Neuron (in vitro differentiated cells): ENCODE results near the gene CLN3.
"Not testable (repeated sequence)": the region's sequence is repeated elsewhere in the genome, so short reads cannot be mapped to it uniquely, and the experiment has no call there.

Experiments
- H2AFZ ChIP-seq: one replicate; pipeline ENCODE4 v1.6.1; 2013; ENCODE audit warnings: low read depth, mild to moderate bottlenecking, inconsistent platforms, low read length, moderate library complexity
- H3K27me3 ChIP-seq: one replicate; pipeline ENCODE4 v1.6.1; 2013; ENCODE audit warnings: low read length; ENCODE audit not compliant: insufficient read depth
- H3K36me3 ChIP-seq: one replicate; pipeline ENCODE4 v1.6.1; 2013; ENCODE audit warnings: low read length; ENCODE audit not compliant: insufficient read depth
- H3K4me1 ChIP-seq: one replicate; pipeline ENCODE4 v1.6.1; 2013; ENCODE audit warnings: low read length; ENCODE audit not compliant: insufficient read depth
- H3K4me3 ChIP-seq: 2 replicates; pipeline ENCODE4 v1.5.1; 2013; ENCODE audit warnings: mild to moderate bottlenecking, low read length, moderate library complexity
- H3K9me3 ChIP-seq: one replicate; pipeline ENCODE4 v1.6.1; 2013; ENCODE audit warnings: low read length

The CLN3 gene

GRCh38 chr16:28446388-28446787 is 45.5 kb downstream of the CLN3 start:
- not testable (repeated sequence) for H3K36me3 ChIP-seq, H3K27me3 ChIP-seq, H2AFZ ChIP-seq, H3K9me3 ChIP-seq, H3K4me3 ChIP-seq, H3K4me1 ChIP-seq

- H3K4me1 ChIP-seq, H3K27me3 ChIP-seq, H3K9me3 ChIP-seq, H2AFZ ChIP-seq, H3K36me3 ChIP-seq, H3K4me3 ChIP-seq: not testable (repeated sequence)
Observed at GRCh38 chr16:28443943-28444342, 47.9 kb downstream of the CLN3 start.

DNA sequence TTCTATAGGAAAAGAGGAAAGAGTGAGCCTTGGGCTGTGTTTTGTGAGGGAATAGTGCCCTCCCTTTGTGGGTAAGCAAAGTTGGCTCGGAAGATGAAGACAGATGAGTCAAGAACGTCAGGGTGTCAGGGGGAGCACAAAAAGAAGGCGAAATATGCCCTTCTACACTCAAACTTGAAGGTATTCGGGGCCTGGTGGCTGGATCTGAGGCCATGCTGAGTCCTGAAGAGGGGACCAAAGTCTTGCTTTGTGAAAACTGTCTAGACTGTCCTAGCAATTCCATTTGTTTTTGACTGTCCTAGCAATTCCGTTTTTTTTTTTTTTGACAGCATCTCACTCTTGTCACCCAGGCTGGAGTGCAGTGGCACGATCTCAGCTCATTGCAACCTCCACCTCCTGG is 53.0 kb downstream of the CLN3 start:
- H3K27me3 ChIP-seq, H3K36me3 ChIP-seq, H3K4me1 ChIP-seq, H3K9me3 ChIP-seq, H3K4me3 ChIP-seq, H2AFZ ChIP-seq: not testable (repeated sequence)

- H2AFZ ChIP-seq, H3K36me3 ChIP-seq, H3K27me3 ChIP-seq, H3K9me3 ChIP-seq, H3K4me3 ChIP-seq, H3K4me1 ChIP-seq: not testable (repeated sequence)
Observed at GRCh38 chr16:28435340-28435739, 56.5 kb downstream of the CLN3 start.
